ENCODE measurements around the gene CDC40. TPM values are rescaled to one million over a fixed set of nuclear protein-coding genes. Genes with fewer than 3 reads are reported as not detected.

CDC40 gene
- total RNA-seq, 1 donor from 2014 or later: 23.2 TPM

- Mint-ChIP-seq H3K4me1 (ENCODE audit: unreplicated experiment) (no peaks in the 10 kb centered on the region), H3K4me3 (ENCODE audit: unreplicated experiment) (no peak overlapping the region), H3K36me3 (ENCODE audit: low read depth, unreplicated experiment) (peaks cover 8% of the 10 kb centered on the region), H3K27me3 (ENCODE audit: unreplicated experiment) (no peaks in the 10 kb centered on the region), H3K9me3 (ENCODE audit: unreplicated experiment) (no peaks in the 10 kb centered on the region), H3K27ac (ENCODE audit: unreplicated experiment) (no peak overlapping the region)
- DNase-seq (ENCODE audit: low spot score): no peak
- TF ChIP-seq, protein P1, sequence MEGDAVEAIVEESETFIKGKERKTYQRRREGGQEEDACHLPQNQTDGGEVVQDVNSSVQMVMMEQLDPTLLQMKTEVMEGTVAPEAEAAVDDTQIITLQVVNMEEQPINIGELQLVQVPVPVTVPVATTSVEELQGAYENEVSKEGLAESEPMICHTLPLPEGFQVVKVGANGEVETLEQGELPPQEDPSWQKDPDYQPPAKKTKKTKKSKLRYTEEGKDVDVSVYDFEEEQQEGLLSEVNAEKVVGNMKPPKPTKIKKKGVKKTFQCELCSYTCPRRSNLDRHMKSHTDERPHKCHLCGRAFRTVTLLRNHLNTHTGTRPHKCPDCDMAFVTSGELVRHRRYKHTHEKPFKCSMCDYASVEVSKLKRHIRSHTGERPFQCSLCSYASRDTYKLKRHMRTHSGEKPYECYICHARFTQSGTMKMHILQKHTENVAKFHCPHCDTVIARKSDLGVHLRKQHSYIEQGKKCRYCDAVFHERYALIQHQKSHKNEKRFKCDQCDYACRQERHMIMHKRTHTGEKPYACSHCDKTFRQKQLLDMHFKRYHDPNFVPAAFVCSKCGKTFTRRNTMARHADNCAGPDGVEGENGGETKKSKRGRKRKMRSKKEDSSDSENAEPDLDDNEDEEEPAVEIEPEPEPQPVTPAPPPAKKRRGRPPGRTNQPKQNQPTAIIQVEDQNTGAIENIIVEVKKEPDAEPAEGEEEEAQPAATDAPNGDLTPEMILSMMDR (IDR thresholded peaks at IDR 0.05; ENCODE audit: unreplicated experiment): no peak
These were observed 18.3 kb downstream of the CDC40 start for GRCh38 chr6:110198561-110198960.

GRCh38 chr6:110201151-110201884 is 21.1 kb downstream of the CDC40 start:
- H3K9me3 Mint-ChIP-seq (ENCODE audit: unreplicated experiment): no peaks in the 10 kb centered on the region
- no peak overlapping the region for H3K4me3 Mint-ChIP-seq (ENCODE audit: unreplicated experiment)
- TF ChIP-seq, protein P1 (IDR thresholded peaks at IDR 0.05; ENCODE audit: unreplicated experiment): no peak
- DNase-seq (ENCODE audit: low spot score): no peak
- no peaks in the 10 kb centered on the region for H3K27me3 Mint-ChIP-seq (ENCODE audit: unreplicated experiment)
- H3K4me1 Mint-ChIP-seq (ENCODE audit: unreplicated experiment): no peaks in the 10 kb centered on the region
- H3K36me3 Mint-ChIP-seq (ENCODE audit: low read depth, unreplicated experiment): no peaks in the 10 kb centered on the region
- H3K27ac Mint-ChIP-seq (ENCODE audit: unreplicated experiment): no peak overlapping the region

DNA sequence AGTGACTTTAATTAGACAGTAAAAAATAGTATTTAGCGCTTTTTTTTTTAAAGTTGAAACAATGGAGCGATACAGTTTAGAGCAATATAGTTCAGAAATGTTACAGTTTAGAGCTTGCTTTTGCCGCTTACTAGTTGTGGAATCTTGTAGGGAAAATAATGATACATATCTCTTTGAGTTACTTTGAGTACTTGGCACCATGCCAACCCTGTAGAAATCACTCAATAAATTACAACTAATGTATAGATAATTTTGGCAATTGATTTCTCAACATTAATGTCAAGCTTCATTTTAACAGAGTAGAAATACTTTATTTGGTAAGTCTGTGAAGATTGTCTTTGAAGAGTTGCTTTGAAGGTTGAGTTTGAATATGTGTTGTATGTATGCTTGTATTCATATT is 27.4 kb downstream of the CDC40 start:
- H3K27ac Mint-ChIP-seq (ENCODE audit: unreplicated experiment): no peak overlapping the region
- H3K4me3 Mint-ChIP-seq (ENCODE audit: unreplicated experiment): no peak overlapping the region
- no peak for DNase-seq (ENCODE audit: low spot score)
- TF ChIP-seq, protein P1 (IDR thresholded peaks at IDR 0.05; ENCODE audit: unreplicated experiment): no peak
- H3K27me3 Mint-ChIP-seq (ENCODE audit: unreplicated experiment): no peaks in the 10 kb centered on the region
- peaks cover 11% of the 10 kb centered on the region for H3K36me3 Mint-ChIP-seq (ENCODE audit: low read depth, unreplicated experiment)
- no peaks in the 10 kb centered on the region for H3K4me1 Mint-ChIP-seq (ENCODE audit: unreplicated experiment)
- no peaks in the 10 kb centered on the region for H3K9me3 Mint-ChIP-seq (ENCODE audit: unreplicated experiment)

DNA sequence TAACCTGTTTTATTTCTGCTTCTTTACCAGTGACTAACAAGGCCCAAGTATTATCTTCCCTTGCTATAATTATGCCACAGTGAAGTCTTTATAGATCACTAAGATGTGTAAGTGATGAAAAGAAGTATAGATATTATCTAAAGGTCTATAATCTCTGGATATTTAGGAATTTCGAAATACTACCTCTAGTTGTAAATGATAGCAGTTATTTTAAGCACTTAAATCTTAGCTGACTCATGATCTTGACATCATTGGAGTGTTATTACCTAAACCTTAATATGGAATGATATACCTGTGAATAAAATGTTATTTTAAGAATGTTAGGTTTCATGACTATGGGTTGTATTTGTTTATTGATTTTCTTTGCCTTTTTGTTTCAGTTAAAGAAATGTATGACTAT is 31.5 kb downstream of the CDC40 start:
- Mint-ChIP-seq H3K9me3 (ENCODE audit: unreplicated experiment) (no peaks in the 10 kb centered on the region), H3K27ac (ENCODE audit: unreplicated experiment) (no peak overlapping the region), H3K4me1 (ENCODE audit: unreplicated experiment) (no peaks in the 10 kb centered on the region), H3K4me3 (ENCODE audit: unreplicated experiment) (no peak overlapping the region), H3K36me3 (ENCODE audit: low read depth, unreplicated experiment) (peaks cover 22% of the 10 kb centered on the region), H3K27me3 (ENCODE audit: unreplicated experiment) (no peaks in the 10 kb centered on the region)
- no peak for DNase-seq (ENCODE audit: low spot score)
- TF ChIP-seq, protein P1 (IDR thresholded peaks at IDR 0.05; ENCODE audit: unreplicated experiment): no peak

- no peak for DNase-seq (ENCODE audit: low spot score)
- Mint-ChIP-seq H3K27ac (ENCODE audit: unreplicated experiment) (no peak overlapping the region), H3K9me3 (ENCODE audit: unreplicated experiment) (no peaks in the 10 kb centered on the region), H3K36me3 (ENCODE audit: low read depth, unreplicated experiment) (peaks cover 28% of the 10 kb centered on the region), H3K4me1 (ENCODE audit: unreplicated experiment) (no peaks in the 10 kb centered on the region), H3K27me3 (ENCODE audit: unreplicated experiment) (peaks cover 2% of the 10 kb centered on the region), H3K4me3 (ENCODE audit: unreplicated experiment) (no peak overlapping the region)
- TF ChIP-seq, protein P1 (IDR thresholded peaks at IDR 0.05; ENCODE audit: unreplicated experiment): no peak
These were observed 34.1 kb downstream of the CDC40 start for GRCh38 chr6:110214338-110214737.

All from endothelial cell (in vitro differentiated cells).